ENCODE results near the gene CLDN6. TPM values are rescaled to one million over a fixed set of nuclear protein-coding genes. Genes with fewer than 3 reads are reported as not detected.

The CLDN6 gene
- total RNA-seq, 1 experiment from 2014 or later, result 528 TPM

DNA sequence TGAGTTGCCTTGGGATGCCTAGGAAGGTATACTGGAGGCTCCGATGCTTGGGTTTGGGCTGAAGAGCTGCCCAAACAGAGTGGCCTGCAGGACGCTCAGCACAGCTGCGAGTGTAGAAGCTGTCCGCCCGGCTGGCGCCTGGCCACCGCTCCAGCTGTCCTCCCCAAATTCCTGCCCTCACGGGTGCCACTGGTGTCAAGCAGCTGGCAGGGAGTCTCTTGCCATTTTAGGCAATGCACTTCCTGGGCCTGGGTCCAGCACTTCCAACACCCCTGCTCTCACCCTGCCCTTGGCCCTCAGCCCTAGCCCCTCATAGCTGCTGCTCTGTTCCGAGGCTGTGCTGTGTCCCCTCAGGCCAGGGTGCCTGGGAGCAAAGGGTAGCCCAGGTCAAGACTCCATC, 32.5 kb downstream of the CLDN6 start:
- H3K36me3 ChIP-seq (replicated peaks; ENCODE audit: control insufficient read depth, insufficient read depth, low read length), result no peaks in the 10 kb centered on the region
- H3K4me3 ChIP-seq (ENCODE audit: insufficient read depth, low read depth, low read length), result no peak overlapping the region
- DNase-seq, result no peak
- H3K27me3 ChIP-seq (ENCODE audit: control insufficient read depth, insufficient read depth, low read length), result no peaks in the 10 kb centered on the region; the same call in 1 of the 2 replicates

DNA sequence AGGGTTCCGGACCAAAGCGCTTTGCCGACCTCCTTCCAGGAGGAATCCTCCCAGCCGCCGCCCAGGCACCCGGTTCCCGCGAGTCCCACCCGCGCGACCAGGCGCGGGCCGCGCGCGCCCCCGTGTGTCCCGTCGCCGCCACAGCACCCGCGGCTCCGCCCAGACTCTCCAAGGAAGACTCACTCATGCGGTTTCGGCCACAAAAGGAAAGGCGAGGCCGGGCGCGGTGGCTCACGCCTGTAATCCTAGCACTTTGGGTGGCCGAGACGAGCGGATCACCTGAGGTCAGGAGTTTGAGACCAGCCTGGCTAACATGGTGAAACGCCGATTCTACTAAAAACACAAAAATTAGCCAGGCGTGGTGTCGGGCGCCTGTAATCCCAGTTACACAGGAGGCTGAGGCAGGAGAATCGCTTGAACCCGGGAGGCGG, 34.3 kb downstream of the CLDN6 start:
- Histone ChIP-seq H3K4me3 (ENCODE audit: insufficient read depth, low read depth, low read length) (no peak overlapping the region), H3K27me3 (ENCODE audit: control insufficient read depth, insufficient read depth, low read length) (no peaks in the 10 kb centered on the region), H3K36me3 (replicated peaks; ENCODE audit: control insufficient read depth, insufficient read depth, low read length) (peaks cover 1% of the 10 kb centered on the region; the same call in 1 of the 2 replicates)
- peak; percentile 98 for DNase-seq

DNA sequence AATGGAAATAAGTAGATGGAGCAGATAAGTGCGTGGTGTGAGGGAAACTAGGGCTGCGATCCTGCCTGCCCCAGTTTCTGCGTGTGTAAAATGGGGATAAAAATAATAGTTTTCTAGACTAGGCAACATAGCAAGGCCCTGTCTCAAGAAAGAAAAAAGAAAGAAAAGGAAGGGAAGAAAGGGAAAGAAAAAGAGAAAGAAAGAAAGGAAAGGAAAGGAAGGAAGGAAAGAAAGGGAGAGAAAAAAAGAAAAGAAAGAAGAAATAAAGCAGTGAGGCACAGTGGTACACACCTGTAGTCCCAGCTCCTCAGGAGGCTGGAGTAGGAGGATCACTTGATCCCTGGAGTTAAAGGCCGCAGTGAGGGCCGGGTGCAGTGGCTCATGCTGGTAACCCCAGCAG, 35.6 kb downstream of the CLDN6 start:
- H3K27me3 ChIP-seq (ENCODE audit: control insufficient read depth, insufficient read depth, low read length), result no peaks in the 10 kb centered on the region
- peaks cover 6% of the 10 kb centered on the region for H3K36me3 ChIP-seq (replicated peaks; ENCODE audit: control insufficient read depth, insufficient read depth, low read length)
- no peak overlapping the region for H3K4me3 ChIP-seq (ENCODE audit: insufficient read depth, low read depth, low read length)
- no peak for DNase-seq

DNA sequence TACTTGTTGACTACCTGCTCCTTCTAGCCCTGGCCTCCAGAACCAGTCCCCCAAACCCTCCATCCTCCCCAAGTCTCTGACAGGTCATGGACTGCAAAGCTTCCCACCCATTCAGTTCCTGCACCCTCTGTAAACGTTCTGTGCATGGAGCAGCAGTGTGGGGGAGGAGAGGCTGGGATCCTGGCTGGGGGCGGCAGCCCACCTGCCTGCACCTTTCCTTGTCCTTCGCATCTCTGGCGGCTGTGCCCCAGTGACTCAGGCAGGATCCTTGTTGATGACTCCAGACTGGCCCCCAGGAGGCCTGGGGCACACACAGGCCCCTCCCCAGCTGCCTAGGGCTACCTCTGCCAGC, 36.1 kb downstream of the CLDN6 start:
- Histone ChIP-seq H3K27me3 (ENCODE audit: control insufficient read depth, insufficient read depth, low read length) (no peaks in the 10 kb centered on the region), H3K4me3 (ENCODE audit: insufficient read depth, low read depth, low read length) (peak overlapping the region; percentile 4), H3K36me3 (replicated peaks; ENCODE audit: control insufficient read depth, insufficient read depth, low read length) (peaks cover 9% of the 10 kb centered on the region)
- DNase-seq, result peak; percentile 81

DNA sequence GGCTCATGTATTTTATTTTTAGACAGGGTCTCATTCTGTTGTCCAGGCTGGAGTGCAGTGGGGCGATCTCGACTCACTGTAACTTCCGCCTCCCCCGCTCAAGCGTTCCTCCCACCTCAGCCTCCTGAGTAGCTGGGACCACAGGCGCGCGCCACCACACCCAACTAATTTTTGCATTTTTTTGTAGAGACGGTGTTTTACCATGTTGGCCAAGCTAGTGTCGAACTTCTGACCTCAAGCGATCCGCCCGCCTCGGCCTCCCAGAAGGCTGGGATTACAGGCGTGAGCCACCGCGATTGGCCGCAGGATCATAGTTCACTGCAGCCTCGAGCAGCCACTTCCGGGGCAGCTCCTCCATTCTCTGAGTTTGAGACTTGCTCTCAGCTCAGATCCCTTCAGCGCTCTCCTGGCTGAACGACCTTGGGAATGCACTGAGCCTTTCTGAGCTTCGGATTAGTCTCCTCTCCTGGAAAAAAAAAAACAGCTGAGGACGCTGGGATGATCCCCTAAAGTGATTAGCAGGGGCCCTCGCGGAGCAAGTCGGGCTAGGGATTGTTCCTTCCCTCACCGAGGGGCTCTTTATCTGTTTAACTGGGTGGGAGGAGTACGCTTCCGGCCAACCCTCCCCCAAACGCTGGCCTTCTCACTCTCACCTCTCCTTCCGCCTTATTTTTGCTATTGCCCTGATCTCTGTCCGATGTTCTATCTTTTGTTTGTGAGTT, 36.6 kb downstream of the CLDN6 start:
- Histone ChIP-seq H3K4me3 (ENCODE audit: insufficient read depth, low read depth, low read length) (peak overlapping the region; percentile 94), H3K36me3 (replicated peaks; ENCODE audit: control insufficient read depth, insufficient read depth, low read length) (peaks cover 12% of the 10 kb centered on the region), H3K27me3 (ENCODE audit: control insufficient read depth, insufficient read depth, low read length) (no peaks in the 10 kb centered on the region)
- peak; percentile 86 for DNase-seq

DNA sequence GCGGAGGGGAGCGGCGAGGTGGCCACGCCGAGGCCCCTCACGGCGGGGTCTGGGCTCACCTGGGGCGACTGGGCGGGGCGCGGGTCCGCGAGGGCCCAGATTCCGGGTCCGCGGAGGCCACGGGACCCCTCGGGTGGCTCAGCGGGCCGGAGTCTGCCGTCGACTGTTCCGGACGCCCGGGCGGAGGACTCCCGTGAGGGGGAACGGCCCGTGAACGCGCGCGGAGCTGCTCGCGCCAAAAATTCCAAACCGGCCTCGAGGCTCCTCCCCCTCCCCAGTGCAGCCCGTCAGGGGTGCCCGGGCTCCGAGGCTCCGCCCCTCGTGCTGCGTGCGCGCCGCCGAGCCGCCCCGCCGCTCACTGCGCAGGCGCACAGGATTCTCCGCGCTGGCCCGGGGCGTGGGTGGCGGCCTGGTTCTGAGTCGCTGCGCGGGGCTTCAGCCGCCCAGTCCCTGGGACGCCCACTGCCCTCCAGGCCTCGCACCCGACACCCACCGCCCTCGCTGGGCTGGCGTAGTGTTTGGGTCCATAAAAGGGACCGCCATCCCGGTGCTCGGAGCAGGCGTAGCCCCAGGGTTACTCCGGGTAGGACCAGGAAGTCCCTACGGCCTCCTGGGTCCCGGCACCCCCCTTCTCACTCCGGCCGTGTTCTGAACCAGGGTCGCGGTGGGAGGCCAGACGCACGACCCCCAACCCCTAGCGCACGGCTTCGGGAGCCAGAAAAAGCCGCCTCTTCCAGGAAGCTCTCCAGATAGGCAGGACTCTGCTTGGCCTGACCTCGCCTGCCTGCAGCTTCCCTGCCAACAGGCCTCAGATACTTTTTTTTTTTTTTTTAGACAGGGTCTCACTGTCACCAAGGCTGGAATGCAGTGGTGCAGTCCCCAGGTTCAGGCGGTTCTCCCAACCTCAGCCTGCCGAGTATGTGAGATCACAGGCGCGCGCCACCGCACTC, 37.5 kb downstream of the CLDN6 start, which contains the start of gene PKMYT1:
TSS of gene PKMYT1 (minus strand) at position 220 of the 950 bp plus-strand sequence. CDS start 789 bp downstream, outside the sequence.
- peak; percentile 100 for DNase-seq
- H3K27me3 ChIP-seq (ENCODE audit: control insufficient read depth, insufficient read depth, low read length), result no peaks in the 10 kb centered on the region
- H3K36me3 ChIP-seq (replicated peaks; ENCODE audit: control insufficient read depth, insufficient read depth, low read length), result peaks cover 16% of the 10 kb centered on the region
- H3K4me3 ChIP-seq (ENCODE audit: insufficient read depth, low read depth, low read length), result peak within 1 kb of the TSS; percentile 94

DNA sequence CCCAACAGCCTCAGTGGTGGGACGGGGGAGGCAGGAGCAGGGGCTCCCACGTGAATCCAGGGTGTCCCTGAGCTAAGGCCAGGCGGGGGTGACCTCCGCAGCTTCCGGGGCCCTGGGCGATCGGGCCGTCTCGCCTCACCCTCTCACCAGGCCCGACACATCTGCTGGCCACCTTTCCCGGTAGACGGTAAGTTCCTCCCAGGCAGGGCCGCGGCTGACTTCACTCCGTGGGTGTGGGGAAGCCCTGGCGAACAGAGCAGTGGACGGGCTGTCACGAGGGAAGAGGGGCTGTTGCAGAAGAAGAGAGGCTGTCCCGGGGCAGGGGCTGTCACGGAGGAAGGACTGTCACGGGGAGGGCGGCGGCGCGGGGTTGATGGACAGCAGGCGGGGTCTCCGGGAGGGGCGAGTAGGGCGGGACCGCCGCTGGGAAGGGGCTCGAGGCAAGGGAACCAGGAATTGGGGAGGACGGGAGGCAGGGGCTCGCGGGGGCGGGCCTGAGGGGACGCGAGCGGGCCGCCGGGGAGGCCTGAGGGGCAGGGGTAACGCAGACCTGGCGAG, 38.2 kb downstream of the CLDN6 start:
- Histone ChIP-seq H3K4me3 (ENCODE audit: insufficient read depth, low read depth, low read length) (peak overlapping the region; percentile 94), H3K27me3 (ENCODE audit: control insufficient read depth, insufficient read depth, low read length) (no peaks in the 10 kb centered on the region), H3K36me3 (replicated peaks; ENCODE audit: control insufficient read depth, insufficient read depth, low read length) (peaks cover 19% of the 10 kb centered on the region)
- DNase-seq, result peak; percentile 95

DNA sequence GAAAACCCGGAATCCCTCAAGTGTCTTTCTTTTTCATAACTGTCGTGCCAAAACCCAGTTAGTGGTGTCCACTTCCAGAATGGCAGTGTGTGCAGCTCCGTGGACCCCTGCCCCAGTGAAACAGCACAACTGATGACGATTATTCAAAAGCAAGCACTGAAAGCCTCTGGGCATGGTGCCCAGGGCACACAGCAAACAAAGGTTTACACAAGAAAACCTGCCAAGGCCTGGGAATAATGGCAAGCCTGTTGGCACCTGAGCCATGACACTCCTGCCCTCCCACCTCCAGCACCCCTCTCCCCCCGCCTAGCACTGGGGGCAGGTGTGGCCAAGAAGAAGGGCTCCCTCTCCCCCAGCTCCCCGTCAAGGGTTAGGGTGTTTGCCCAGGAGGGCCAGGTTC, 40.5 kb downstream of the CLDN6 start:
- no peaks in the 10 kb centered on the region for H3K27me3 ChIP-seq (ENCODE audit: control insufficient read depth, insufficient read depth, low read length)
- H3K4me3 ChIP-seq (ENCODE audit: insufficient read depth, low read depth, low read length), result no peak overlapping the region
- peaks cover 34% of the 10 kb centered on the region for H3K36me3 ChIP-seq (replicated peaks; ENCODE audit: control insufficient read depth, insufficient read depth, low read length)
- no peak for DNase-seq

DNA sequence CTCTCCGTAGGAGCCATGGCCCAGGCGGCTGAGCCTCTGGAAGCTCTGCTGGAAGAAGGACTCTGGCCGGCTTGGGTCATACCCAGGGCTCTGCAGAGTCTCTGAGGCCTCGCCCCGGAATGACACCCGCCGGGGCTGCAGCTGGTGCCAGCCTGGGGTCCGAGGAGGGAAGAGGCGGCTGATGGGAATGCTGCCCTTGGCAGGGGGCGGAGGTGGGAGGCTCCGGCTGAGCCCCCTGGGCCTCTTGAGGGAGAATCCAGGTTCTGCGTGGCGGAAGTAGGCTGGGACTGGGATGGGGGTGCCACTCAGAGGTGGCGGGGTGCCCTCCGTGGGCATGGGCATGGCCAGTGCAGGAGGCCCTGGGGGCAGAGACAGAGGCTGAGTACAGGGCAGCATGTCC, 41.3 kb downstream of the CLDN6 start:
- Histone ChIP-seq H3K36me3 (replicated peaks; ENCODE audit: control insufficient read depth, insufficient read depth, low read length) (peaks cover 36% of the 10 kb centered on the region), H3K4me3 (ENCODE audit: insufficient read depth, low read depth, low read length) (no peak overlapping the region), H3K27me3 (ENCODE audit: control insufficient read depth, insufficient read depth, low read length) (no peaks in the 10 kb centered on the region)
- no peak for DNase-seq

DNA sequence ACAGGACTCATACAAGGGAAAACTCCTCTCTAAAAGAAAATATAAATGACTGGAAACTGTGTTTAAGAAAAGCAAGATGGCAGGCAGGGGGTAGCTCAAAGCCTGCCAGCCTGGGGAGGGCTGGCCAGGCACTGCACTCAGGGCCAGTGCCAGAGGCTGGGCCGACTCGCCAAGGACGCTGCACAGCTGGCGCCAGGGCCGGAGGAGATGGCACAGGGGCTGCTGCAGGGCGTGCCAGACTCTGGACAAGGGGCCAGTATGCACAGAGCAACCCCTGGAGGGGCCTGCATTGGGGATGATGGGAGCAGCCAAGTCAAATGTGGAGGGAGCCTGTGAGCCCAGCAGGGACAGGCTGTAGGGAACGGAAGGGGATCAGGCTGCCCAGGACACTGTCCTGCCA, 41.8 kb downstream of the CLDN6 start:
- Histone ChIP-seq H3K36me3 (replicated peaks; ENCODE audit: control insufficient read depth, insufficient read depth, low read length) (peaks cover 36% of the 10 kb centered on the region), H3K27me3 (ENCODE audit: control insufficient read depth, insufficient read depth, low read length) (no peaks in the 10 kb centered on the region), H3K4me3 (ENCODE audit: insufficient read depth, low read depth, low read length) (no peak overlapping the region)
- no peak for DNase-seq

DNA sequence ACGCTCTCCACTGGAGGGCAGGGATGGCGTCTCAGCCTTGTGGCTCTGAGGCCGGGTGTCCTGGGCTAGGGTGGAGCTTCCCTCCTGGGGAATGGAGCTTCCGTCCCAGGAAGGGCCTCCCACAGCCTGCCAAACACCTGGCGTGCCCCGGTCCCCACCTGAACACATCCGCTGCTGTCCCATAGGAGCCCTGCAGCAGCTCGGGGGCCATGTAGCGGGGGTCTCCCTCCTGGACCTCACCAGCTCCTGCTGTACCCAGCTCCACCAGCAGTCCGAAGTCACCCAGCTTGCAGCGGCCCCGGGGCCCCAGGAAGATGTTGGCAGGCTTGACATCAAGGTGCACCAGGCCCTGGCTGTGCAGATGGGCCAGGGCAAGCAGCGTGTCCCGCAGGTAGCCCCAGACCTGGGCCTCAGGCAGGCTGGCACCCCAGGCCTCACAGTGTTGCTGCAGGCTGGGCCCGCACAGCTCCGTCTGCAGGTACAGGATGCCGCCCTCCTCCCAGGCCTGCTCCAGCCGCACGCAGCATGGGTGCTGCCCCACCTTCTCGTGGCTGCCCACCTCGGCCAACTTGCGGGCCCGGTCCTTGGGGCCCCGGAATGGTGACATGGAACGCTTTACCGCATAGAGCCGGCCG, 42.7 kb downstream of the CLDN6 start:
- H3K4me3 ChIP-seq (ENCODE audit: insufficient read depth, low read depth, low read length), result no peak overlapping the region
- H3K36me3 ChIP-seq (replicated peaks; ENCODE audit: control insufficient read depth, insufficient read depth, low read length), result peaks cover 36% of the 10 kb centered on the region
- H3K27me3 ChIP-seq (ENCODE audit: control insufficient read depth, insufficient read depth, low read length), result no peaks in the 10 kb centered on the region
- no peak for DNase-seq

DNA sequence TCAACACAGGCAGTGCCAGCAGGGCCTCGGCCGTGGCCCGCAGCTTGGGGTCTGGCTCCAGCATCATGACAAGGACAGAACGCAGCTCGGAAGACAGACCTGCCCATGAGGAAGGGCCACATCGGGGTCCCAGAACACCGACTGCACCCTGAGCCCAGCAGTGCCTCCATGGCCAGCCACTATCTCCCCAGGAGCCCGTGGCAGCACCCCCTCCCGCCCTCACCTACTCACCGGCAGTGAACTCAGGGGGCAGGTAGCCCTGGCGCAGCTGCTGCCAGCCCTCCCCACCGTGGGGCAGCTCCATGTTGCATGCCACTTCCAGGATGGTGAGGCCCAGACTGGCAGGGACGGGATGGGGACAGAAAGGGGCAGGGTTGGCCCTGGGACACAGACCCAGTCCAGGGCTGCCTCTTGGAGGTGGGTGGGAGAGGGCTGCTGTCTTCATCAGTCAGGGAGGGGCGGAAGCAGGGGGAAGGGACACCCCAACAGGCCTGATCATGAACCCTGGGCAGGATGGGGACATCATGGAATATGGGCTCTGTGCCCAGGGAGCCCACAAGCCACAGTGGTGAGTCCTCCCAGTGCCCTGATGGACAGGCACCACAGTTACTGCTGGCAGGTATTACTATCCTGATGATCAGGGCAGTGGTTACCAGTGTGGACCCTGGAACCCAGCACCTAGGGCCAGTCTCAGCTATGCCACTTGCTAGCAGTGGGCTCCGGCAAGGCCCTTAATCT, 43.5 kb downstream of the CLDN6 start:
- peaks cover 36% of the 10 kb centered on the region for H3K36me3 ChIP-seq (replicated peaks; ENCODE audit: control insufficient read depth, insufficient read depth, low read length)
- no peaks in the 10 kb centered on the region for H3K27me3 ChIP-seq (ENCODE audit: control insufficient read depth, insufficient read depth, low read length)
- no peak for DNase-seq
- H3K4me3 ChIP-seq (ENCODE audit: insufficient read depth, low read depth, low read length), result no peak overlapping the region

DNA sequence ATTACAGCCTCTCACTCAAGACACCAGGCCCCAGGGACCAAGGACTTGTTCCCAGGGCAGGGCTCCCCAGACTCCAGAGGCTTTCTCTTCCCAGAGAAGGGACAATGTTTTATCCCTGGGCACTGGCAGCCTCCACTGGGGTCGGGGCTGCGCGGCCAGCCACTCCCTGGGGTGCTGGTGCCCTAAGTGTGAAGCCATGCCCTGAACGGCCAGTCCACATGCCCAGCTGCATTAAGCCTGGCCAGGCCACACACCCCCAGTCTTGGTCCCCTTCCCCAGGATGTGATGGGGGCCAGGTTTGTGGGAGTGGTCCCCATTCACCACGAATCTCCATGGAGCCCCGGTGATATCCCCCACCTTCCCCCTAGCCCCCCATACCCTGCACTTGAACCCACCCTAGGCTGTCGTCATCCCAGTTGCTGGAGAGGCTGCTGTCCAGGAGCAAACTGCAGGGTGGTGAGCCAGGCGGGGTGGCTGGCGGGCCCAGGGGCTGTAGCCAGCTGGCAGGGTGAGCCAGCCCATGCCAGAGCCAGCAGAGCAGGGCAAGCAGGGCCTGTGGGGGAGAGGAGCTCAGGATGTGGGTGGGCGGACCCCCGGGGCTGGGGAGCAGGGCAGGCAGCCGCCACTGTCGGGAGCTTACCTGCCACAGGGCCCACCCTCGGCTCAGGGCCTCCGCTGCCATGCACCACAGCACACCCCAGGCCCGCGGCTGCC, 44.2 kb downstream of the CLDN6 start:
- Histone ChIP-seq H3K4me3 (ENCODE audit: insufficient read depth, low read depth, low read length) (no peak overlapping the region), H3K27me3 (ENCODE audit: control insufficient read depth, insufficient read depth, low read length) (no peaks in the 10 kb centered on the region), H3K36me3 (replicated peaks; ENCODE audit: control insufficient read depth, insufficient read depth, low read length) (peaks cover 35% of the 10 kb centered on the region)
- no peak for DNase-seq
